ENCODE measurements around the gene LINGO3. TPM values are rescaled to one million over a fixed set of nuclear protein-coding genes. Genes with fewer than 3 reads are reported as not detected.
A peak's percentile ranks its signal among the peaks of the same experiment; 100 is the strongest.

Gene LINGO3
- total and polyA plus RNA-seq, 2 donors = 0.08 TPM; not detected in 1

GRCh38 chr19:2294687-2295335 is 13.1 kb downstream of the LINGO3 start:
- Histone ChIP-seq H3K4me1 (ENCODE audit: insufficient read depth) (no peaks in the 10 kb centered on the region), H3K27ac (ENCODE audit: low read depth) (no peak overlapping the region), H3K36me3 (ENCODE audit: insufficient read depth) (no peaks in the 10 kb centered on the region), H3K4me3 (ENCODE audit: low read depth, low read length) (no peak overlapping the region)
- 12% methylated on average over 26 of the region's 26 CpGs for WGBS
- DNase-seq (ENCODE audit: extremely low spot score) = no peak

DNA sequence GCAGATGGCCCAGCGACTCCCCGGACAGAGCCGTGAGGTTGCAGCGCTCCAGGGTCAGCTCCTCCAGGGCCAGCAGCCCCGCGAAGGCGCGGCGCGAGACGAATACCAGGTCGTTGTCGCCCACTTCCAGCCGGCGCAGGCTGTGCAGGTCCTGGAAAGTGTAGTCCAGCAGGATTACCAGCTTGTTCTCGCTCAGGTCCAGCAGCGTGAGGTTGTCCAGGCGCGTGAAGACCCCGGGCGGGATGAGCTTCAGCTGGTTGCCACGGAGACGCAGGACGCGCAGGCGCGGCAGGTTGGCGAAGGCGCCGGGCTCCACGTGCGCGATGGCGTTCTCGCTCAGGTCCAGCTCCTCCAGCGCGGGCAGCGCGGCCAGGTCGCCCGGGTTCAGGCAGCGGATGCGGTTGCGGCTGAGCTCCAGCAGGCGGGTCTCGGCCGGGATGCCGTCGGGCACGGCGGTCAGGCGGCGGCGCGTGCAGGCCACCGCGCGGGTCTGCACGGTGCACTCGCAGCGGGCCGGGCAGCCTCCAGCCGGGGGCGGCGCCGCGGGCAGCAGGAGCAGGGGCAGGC is 16.7 kb downstream of the LINGO3 start:
- H3K36me3 ChIP-seq (ENCODE audit: insufficient read depth) = no peaks in the 10 kb centered on the region
- H3K4me3 ChIP-seq (ENCODE audit: low read depth, low read length) = peak overlapping the region; percentile 23
- no peaks in the 10 kb centered on the region for H3K4me1 ChIP-seq (ENCODE audit: insufficient read depth)
- WGBS = 8% methylated on average over 67 of the region's 67 CpGs
- DNase-seq (ENCODE audit: extremely low spot score) = no peak
- H3K27ac ChIP-seq (ENCODE audit: low read depth) = no peak overlapping the region

DNA sequence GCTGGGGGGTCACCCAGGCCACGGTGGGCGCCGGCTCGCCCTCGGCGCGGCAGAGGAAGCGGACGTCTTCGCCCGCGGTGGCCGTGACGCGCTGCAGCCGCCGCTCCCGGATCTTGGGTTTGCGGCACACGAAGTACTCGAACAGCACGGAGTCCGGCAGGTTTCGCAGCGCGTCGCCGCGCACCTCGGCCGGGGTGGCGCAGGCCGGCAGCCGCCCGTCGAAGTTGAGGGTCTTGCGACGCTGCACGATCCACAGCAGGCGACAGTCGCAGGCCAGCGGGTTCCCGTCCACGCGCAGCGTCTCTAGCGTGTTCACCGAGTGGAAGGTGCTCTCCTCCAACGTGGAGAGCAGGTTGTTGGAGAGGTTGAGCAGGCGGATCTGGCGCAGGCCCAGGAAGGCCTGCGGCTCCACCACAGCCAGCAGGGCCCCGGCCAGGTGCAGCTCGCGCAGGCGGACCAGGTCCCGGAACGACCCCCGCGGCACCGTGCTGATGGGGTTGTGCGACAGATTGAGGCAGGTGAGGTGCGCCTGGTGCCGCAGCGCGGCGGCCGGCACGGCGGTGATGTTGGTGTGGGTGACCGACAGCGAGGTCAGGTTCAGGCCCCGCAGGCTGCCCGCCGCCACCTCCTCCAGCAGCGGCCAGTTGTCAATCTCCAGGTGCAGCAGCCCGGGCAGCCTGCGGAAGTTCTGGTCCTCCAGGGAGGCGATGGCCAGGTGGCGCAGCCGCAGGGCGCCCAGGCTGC is 17.3 kb downstream of the LINGO3 start:
- DNase-seq (ENCODE audit: extremely low spot score) = no peak
- WGBS = 3% methylated on average over 82 of the region's 82 CpGs
- Histone ChIP-seq H3K27ac (ENCODE audit: low read depth) (no peak overlapping the region), H3K4me3 (ENCODE audit: low read depth, low read length) (peak overlapping the region; percentile 23), H3K36me3 (ENCODE audit: insufficient read depth) (no peaks in the 10 kb centered on the region), H3K4me1 (ENCODE audit: insufficient read depth) (no peaks in the 10 kb centered on the region)

GRCh38 chr19:2289714-2290435 is 18.1 kb downstream of the LINGO3 start:
- no peak for DNase-seq (ENCODE audit: extremely low spot score)
- no peaks in the 10 kb centered on the region for H3K4me1 ChIP-seq (ENCODE audit: insufficient read depth)
- H3K27ac ChIP-seq (ENCODE audit: low read depth) = no peak overlapping the region
- H3K4me3 ChIP-seq (ENCODE audit: low read depth, low read length) = peak overlapping the region; percentile 23
- WGBS = under 1% methylated on average over 74 of the region's 74 CpGs
- H3K36me3 ChIP-seq (ENCODE audit: insufficient read depth) = no peaks in the 10 kb centered on the region

DNA sequence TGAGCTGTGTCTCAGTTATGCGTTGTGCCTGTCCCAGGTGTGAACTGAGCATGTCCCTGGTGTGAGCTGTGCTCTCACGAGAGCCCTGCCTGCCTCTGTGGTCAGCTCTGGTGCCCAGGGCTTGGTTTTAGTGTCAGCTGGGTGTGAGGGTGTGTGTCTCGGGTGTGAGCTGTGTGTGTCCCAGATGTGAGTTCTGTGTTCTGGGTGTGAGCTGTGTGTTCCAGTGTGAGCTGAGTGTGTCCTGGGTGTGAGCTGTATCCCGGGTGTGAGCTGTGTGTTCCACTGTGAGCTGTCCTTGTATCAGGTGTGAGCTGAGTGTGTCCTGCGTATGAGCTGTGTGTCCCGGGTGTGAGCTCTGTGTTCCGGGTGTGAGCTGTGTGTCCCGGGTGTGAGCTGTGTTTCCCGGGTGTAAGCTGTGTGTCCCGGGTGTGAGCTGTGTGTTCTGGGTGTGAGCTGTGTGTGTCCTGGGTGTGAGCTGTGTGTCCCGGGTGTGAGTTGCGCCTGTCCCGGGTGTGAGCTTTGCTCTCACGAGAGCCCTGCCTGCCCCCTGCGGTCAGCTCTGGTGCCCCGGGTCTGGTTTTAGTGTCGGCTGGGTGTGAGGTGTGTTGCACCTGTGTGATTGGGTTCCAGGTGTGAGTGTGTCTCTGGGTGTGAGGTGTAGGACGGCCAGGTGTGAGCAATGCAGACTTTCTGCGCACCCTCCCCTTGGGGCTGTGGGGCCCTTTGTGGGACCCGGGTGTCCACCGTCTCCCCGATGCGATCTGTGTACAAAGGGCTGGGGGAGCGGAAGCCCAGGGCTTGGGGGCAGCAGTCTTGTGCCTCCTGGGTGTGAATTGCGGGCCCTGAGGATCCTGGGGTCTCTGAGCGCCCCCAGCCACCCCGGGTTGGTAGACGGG is 18.9 kb downstream of the LINGO3 start:
- no peak overlapping the region for H3K27ac ChIP-seq (ENCODE audit: low read depth)
- DNase-seq (ENCODE audit: extremely low spot score) = no peak
- H3K36me3 ChIP-seq (ENCODE audit: insufficient read depth) = no peaks in the 10 kb centered on the region
- no peaks in the 10 kb centered on the region for H3K4me1 ChIP-seq (ENCODE audit: insufficient read depth)
- WGBS = 54% methylated on average over 28 of the region's 28 CpGs
- no peak overlapping the region for H3K4me3 ChIP-seq (ENCODE audit: low read depth, low read length)

- Histone ChIP-seq H3K27ac (ENCODE audit: low read depth) (no peak overlapping the region), H3K4me1 (ENCODE audit: insufficient read depth) (no peaks in the 10 kb centered on the region), H3K36me3 (ENCODE audit: insufficient read depth) (no peaks in the 10 kb centered on the region), H3K4me3 (ENCODE audit: low read depth, low read length) (no peak overlapping the region)
- DNase-seq (ENCODE audit: extremely low spot score) = no peak
- WGBS = 86% methylated on average over 17 of the region's 17 CpGs
Observed at GRCh38 chr19:2288338-2288817, 19.6 kb downstream of the LINGO3 start.

DNA sequence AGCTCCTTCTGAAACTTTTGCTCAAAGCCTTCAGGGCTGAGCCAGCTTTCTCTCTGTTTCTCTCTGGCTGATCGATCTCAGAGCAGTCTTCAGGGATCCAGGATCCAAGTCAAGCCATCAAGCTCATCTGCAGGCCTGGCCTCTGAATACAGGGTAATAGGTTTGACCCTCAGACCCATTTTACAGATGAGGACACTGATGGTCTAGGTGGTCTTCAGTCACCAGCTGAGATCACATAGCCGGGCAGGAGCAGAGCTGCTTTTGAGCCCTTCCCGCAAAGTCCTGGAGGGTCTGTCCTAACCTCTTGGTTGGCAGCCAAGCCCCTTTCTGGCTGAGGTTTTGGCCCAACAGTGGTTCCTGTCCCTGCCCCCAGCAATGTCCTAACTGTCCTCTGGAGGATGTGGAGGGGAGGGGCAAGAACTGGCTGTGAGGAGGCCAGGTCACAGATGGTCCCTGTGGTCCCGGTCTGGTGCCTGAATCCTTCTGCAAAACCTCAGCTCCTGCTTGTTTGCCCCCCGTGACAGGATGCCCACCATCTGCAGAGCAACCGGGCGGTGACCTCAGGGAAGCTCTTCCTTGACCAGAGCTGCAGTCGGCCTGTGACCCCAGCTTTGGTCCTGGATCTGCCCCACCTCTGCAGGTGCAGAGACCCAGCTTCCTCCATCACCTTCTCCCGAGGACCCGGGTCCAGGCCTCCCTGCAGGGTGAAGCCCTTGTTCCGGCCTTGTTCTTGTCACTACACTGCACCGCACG is 20.2 kb downstream of the LINGO3 start:
- no peak overlapping the region for H3K4me3 ChIP-seq (ENCODE audit: low read depth, low read length)
- 78% methylated on average over 13 of the region's 13 CpGs for WGBS
- no peaks in the 10 kb centered on the region for H3K4me1 ChIP-seq (ENCODE audit: insufficient read depth)
- no peak for DNase-seq (ENCODE audit: extremely low spot score)
- H3K36me3 ChIP-seq (ENCODE audit: insufficient read depth) = no peaks in the 10 kb centered on the region
- no peak overlapping the region for H3K27ac ChIP-seq (ENCODE audit: low read depth)

GRCh38 chr19:2286402-2287140 is 21.4 kb downstream of the LINGO3 start:
- H3K36me3 ChIP-seq (ENCODE audit: insufficient read depth) = no peaks in the 10 kb centered on the region
- no peak overlapping the region for H3K27ac ChIP-seq (ENCODE audit: low read depth)
- no peaks in the 10 kb centered on the region for H3K4me1 ChIP-seq (ENCODE audit: insufficient read depth)
- H3K4me3 ChIP-seq (ENCODE audit: low read depth, low read length) = no peak overlapping the region
- WGBS = 83% methylated on average over 20 of the region's 20 CpGs
- DNase-seq (ENCODE audit: extremely low spot score) = no peak

- H3K4me3 ChIP-seq (ENCODE audit: low read depth, low read length) = no peak overlapping the region
- no peaks in the 10 kb centered on the region for H3K36me3 ChIP-seq (ENCODE audit: insufficient read depth)
- no peaks in the 10 kb centered on the region for H3K4me1 ChIP-seq (ENCODE audit: insufficient read depth)
- WGBS = 92% methylated on average over 8 of the region's 8 CpGs
- no peak for DNase-seq (ENCODE audit: extremely low spot score)
- H3K27ac ChIP-seq (ENCODE audit: low read depth) = no peak overlapping the region
Observed at GRCh38 chr19:2283835-2284507, 24.0 kb downstream of the LINGO3 start.

GRCh38 chr19:2282862-2283237 is 25.1 kb downstream of the LINGO3 start:
- H3K27ac ChIP-seq (ENCODE audit: low read depth) = no peak overlapping the region
- H3K4me3 ChIP-seq (ENCODE audit: low read depth, low read length) = no peak overlapping the region
- DNase-seq (ENCODE audit: extremely low spot score) = no peak
- no peaks in the 10 kb centered on the region for H3K4me1 ChIP-seq (ENCODE audit: insufficient read depth)
- no peaks in the 10 kb centered on the region for H3K36me3 ChIP-seq (ENCODE audit: insufficient read depth)
- WGBS = 68% methylated on average over 11 of the region's 11 CpGs

- H3K4me1 ChIP-seq (ENCODE audit: insufficient read depth) = no peaks in the 10 kb centered on the region
- H3K36me3 ChIP-seq (ENCODE audit: insufficient read depth) = no peaks in the 10 kb centered on the region
- H3K27ac ChIP-seq (ENCODE audit: low read depth) = no peak within 1 kb of the TSS
- DNase-seq (ENCODE audit: extremely low spot score) = no peak
- H3K4me3 ChIP-seq (ENCODE audit: low read depth, low read length) = peak within 1 kb of the TSS; percentile 33
- WGBS = 13% methylated on average over 41 of the region's 41 CpGs
Observed at GRCh38 chr19:2282062-2282861, 25.7 kb downstream of the LINGO3 start, which contains the start of gene PEAK3. PEAK3 (minus strand) TSS chr19:2282175; CDS start chr19:2280931, 1,244 bp downstream.
